ENCODE data around the gene HNRNPC.

Gene HNRNPC

GRCh38 chr14:21252149-21252548 lies 17.1 kb downstream of the HNRNPC start:
- peaks cover 99% of the 10 kb centered on the region for H3K36me3 ChIP-seq (ENCODE audit: insufficient read depth, low read length)
- no peak for TF ChIP-seq EZH2 (IDR thresholded peaks at IDR 0.05; ENCODE audit: borderline replicate concordance, low read depth, low read length, severe bottlenecking)
- TF ChIP-seq CTCF (IDR thresholded peaks at IDR 0.05; ENCODE audit: borderline replicate concordance, extremely low read depth, low read length, poor library complexity, severe bottlenecking) = no peak

DNA sequence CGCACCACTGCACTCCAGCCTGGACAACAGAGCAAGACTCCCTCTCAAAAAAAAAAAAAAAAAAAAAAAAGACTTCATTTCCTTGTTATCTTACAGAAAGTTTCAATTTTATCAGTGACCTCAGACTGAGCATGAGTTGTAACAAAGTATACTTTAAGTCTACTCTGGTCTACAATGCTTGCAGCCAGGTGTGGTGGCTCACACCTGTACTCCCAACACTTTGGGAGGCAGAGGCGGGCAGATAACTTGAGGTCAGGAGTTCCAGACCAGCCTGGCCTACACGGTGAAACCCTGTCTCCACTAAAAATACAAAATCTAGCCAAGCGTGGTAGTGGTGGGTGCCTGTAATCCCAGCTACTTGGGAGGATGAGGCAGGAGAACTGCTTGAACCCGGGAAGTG lies 18.0 kb downstream of the HNRNPC start:
- Histone ChIP-seq H3K36me3 (ENCODE audit: insufficient read depth, low read length) (peaks cover 99% of the 10 kb centered on the region), H3K27ac (ENCODE audit: low read length) (no peak overlapping the region), H3K27me3 (ENCODE audit: insufficient read depth, low read length, poor library complexity) (no peaks in the 10 kb centered on the region), H2AFZ (ENCODE audit: low read depth, low read length) (no peak overlapping the region), H3K9ac (ENCODE audit: low read depth, low read length) (no peak overlapping the region), H3K9me3 (ENCODE audit: insufficient read depth, low read length, severe bottlenecking) (no peaks in the 10 kb centered on the region), H3K79me2 (ENCODE audit: insufficient read depth, low read length) (peaks cover 100% of the 10 kb centered on the region), H3K4me2 (ENCODE audit: insufficient read depth, low read length) (no peak overlapping the region), H3K4me1 (ENCODE audit: insufficient read depth, low read length) (peaks cover 7% of the 10 kb centered on the region), H3K4me3 (ENCODE audit: low read depth in 1 of 2, low read length in 2 of 2) (no peak overlapping the region), H4K20me1 (ENCODE audit: insufficient read depth, low read length) (peaks cover 95% of the 10 kb centered on the region)
- TF ChIP-seq CTCF (IDR thresholded peaks at IDR 0.05; ENCODE audit: borderline replicate concordance, extremely low read depth, low read length, poor library complexity, severe bottlenecking) (no peak), EZH2 (IDR thresholded peaks at IDR 0.05; ENCODE audit: borderline replicate concordance, low read depth, low read length, severe bottlenecking) (no peak)
- DNase-seq = no peak
- no peak for ATAC-seq (ENCODE audit: insufficient read depth, low read depth)

More at GRCh38 chr14:21252149-21252548, 17.1 kb downstream of the HNRNPC start:
- Histone ChIP-seq H3K4me3 (ENCODE audit: low read depth in 1 of 2, low read length in 2 of 2) (no peak overlapping the region), H3K9me3 (ENCODE audit: insufficient read depth, low read length, severe bottlenecking) (no peaks in the 10 kb centered on the region), H3K9ac (ENCODE audit: low read depth, low read length) (no peak overlapping the region), H3K4me2 (ENCODE audit: insufficient read depth, low read length) (no peak overlapping the region), H4K20me1 (ENCODE audit: insufficient read depth, low read length) (peaks cover 96% of the 10 kb centered on the region), H3K79me2 (ENCODE audit: insufficient read depth, low read length) (peaks cover 100% of the 10 kb centered on the region), H3K27ac (ENCODE audit: low read length) (no peak overlapping the region), H3K27me3 (ENCODE audit: insufficient read depth, low read length, poor library complexity) (no peaks in the 10 kb centered on the region), H3K4me1 (ENCODE audit: insufficient read depth, low read length) (peaks cover 16% of the 10 kb centered on the region), H2AFZ (ENCODE audit: low read depth, low read length) (no peak overlapping the region)
- no peak for ATAC-seq (ENCODE audit: insufficient read depth, low read depth)
- no peak for DNase-seq

- Histone ChIP-seq H3K9me3 (ENCODE audit: insufficient read depth, low read length, severe bottlenecking) (no peaks in the 10 kb centered on the region), H2AFZ (ENCODE audit: low read depth, low read length) (no peak overlapping the region), H3K9ac (ENCODE audit: low read depth, low read length) (no peak overlapping the region), H4K20me1 (ENCODE audit: insufficient read depth, low read length) (peaks cover 96% of the 10 kb centered on the region), H3K4me2 (ENCODE audit: insufficient read depth, low read length) (no peak overlapping the region), H3K27me3 (ENCODE audit: insufficient read depth, low read length, poor library complexity) (no peaks in the 10 kb centered on the region), H3K4me3 (ENCODE audit: low read depth in 1 of 2, low read length in 2 of 2) (no peak overlapping the region), H3K4me1 (ENCODE audit: insufficient read depth, low read length) (peaks cover 5% of the 10 kb centered on the region; the same call in 1 of the 2 replicates), H3K27ac (ENCODE audit: low read length) (no peak overlapping the region), H3K79me2 (ENCODE audit: insufficient read depth, low read length) (peaks cover 100% of the 10 kb centered on the region), H3K36me3 (ENCODE audit: insufficient read depth, low read length) (peaks cover 98% of the 10 kb centered on the region)
- ATAC-seq (ENCODE audit: insufficient read depth, low read depth) (no peak), DNase-seq (no peak)
- TF ChIP-seq CTCF (IDR thresholded peaks at IDR 0.05; ENCODE audit: borderline replicate concordance, extremely low read depth, low read length, poor library complexity, severe bottlenecking) = no peak
- TF ChIP-seq EZH2 (IDR thresholded peaks at IDR 0.05; ENCODE audit: borderline replicate concordance, low read depth, low read length, severe bottlenecking) = no peak
Measured at GRCh38 chr14:21248739-21249411, 20.4 kb downstream of the HNRNPC start.

All from DND-41 (cell line).